NCI-H2107 (cell line): ENCODE measurements around the gene ADAD1.

Experiments
- DNase-seq: peaks from one replicate; lab custom pipeline; 2025; lab: John Stamatoyannopoulos, UW

ADAD1 gene

GRCh38 chr4:122456231-122457116 is 77.7 kb downstream of the ADAD1 start, which contains the start of gene IL2:
IL2 (minus strand) TSS chr4:122456725; CDS start chr4:122456440, 285 bp downstream.
- DNase-seq = no peak

GRCh38 chr4:122458625-122459024 is 79.8 kb downstream of the ADAD1 start:
- DNase-seq = no peak

DNA sequence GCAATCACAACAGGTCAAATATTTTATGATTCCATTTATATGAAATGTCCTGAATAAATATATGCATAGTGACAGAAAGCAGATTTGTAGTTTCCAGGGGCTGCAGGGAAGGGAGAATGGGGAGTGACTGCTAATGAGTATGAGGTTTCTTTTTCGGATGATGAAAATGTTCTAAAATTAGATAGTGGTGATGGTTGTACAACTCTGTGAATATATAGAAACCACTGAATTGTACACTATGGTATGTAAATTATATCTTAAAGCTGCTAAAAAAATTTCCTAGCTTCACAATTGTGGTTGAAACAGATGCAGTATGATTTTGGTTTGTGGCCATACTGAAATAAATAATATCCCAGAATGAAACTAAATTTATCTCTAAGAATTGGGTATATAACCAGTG is 90.6 kb downstream of the ADAD1 start:
- no peak for DNase-seq

DNA sequence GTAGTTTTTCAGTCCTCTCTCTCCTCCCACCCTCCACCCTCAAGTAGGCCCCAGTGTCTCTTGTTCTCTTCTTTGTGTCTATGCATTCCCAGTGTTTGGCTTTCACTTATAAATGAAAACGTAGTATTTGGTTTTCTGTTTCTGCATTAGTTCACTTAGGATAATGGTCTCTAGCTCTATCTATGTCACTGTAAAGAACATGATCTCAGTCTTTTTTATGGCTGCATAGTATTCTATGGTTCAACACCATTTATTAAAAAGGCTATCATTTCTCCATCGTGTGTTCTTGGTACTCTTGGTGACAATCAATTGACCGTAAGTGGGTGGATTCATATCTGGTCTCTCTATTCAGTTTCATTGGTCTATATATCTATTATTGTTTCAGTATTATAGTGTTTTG is 96.4 kb downstream of the ADAD1 start:
- no peak for DNase-seq

DNA sequence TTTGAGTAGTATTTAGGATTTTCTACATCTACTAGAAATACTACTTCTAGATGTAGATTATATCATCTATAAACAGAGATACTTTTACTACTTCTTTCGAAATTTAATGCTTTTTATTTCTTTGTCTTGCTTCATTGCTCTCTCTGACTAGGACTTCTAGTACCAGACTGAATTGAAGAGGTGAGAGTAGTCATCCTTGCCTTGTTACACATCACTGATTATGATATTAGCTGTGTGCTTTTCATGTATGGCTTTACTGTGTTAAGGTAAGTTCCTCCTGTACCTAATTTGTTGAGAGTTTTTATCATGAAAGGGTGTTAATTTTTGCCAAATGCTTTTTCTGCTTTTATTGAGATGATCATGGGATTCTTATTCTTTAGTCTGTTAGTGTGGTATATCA is 97.3 kb downstream of the ADAD1 start:
- DNase-seq = no peak

DNA sequence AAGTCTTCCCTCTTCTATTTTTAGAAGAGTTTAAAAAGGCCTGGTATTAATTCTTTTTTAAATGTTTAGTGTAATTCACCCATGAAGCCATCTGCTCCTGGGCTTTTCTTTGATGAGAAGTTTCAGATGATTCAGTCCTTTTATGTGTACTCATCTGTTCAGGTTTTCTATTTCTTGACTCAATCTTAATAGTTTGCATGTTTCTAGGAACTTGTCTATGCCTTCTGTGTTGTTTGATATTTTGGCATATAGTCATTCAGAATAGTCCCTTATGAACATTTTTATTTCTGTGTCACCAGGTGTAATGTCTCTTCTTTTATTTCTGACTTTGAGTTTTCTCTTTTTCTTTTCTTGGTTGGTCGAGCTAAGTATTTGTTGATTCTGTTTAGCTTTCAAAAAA is 97.9 kb downstream of the ADAD1 start:
- no peak for DNase-seq
